SU-DHL-6 (cell line): ENCODE measurements around the gene PPIC.

ENCODE experiments used
- H2AFZ ChIP-seq: fragments of 200-600 bp; sonication (generic); 2 replicates; pipeline ENCODE4 v1.6.1; 2014; ENCODE audit warnings: low read depth, mild to moderate bottlenecking, moderate library complexity, mixed read lengths, antibody characterized with exemption, low read length; ENCODE audit not compliant: severe bottlenecking
- H3F3A ChIP-seq: fragments of 200-600 bp; shearing (Covaris generic); 2 replicates; pipeline ENCODE4 v1.6.0; 2016; ENCODE audit warnings: antibody characterized with exemption, mild to moderate bottlenecking; ENCODE audit not compliant: insufficient read depth
- H3K27ac ChIP-seq: fragments of 200-600 bp; sonication (generic); 2 replicates; pipeline ENCODE4 v1.5.1; 2016; ENCODE audit warnings: low read depth, mild to moderate bottlenecking, low read length, moderate library complexity, mixed read lengths
- H3K27me3 ChIP-seq: fragments of 200-600 bp; sonication (generic), shearing (Covaris generic); 2 replicates; pipeline ENCODE4 v1.6.0; 2014; ENCODE audit warnings: mild to moderate bottlenecking, low read length
- H3K36me3 ChIP-seq: fragments of 200-600 bp; sonication (generic); 2 replicates; pipeline ENCODE4 v1.6.1; 2014; ENCODE audit warnings: mild to moderate bottlenecking, low read length, mixed read lengths
- H3K4me2 ChIP-seq: fragments of 300-600, 200-600 bp; shearing (Covaris generic), sonication (generic); 2 replicates; pipeline ENCODE4 v1.6.0; 2014; ENCODE audit warnings: low read length, low read depth, mild to moderate bottlenecking; ENCODE audit not compliant: poor library complexity, severe bottlenecking
- H3K4me3 ChIP-seq: fragments of 200-600 bp; sonication (generic); 2 replicates; pipeline ENCODE4 v1.5.1; 2014; ENCODE audit warnings: antibody characterized with exemption, low read length, mild to moderate bottlenecking, mixed read lengths; ENCODE audit not compliant: insufficient read depth, poor library complexity, severe bottlenecking
- H3K79me2 ChIP-seq: fragments of 200-600 bp; sonication (generic); 2 replicates; pipeline ENCODE4 v1.6.1; 2014; ENCODE audit warnings: mild to moderate bottlenecking, low read length, moderate library complexity; ENCODE audit not compliant: insufficient read depth
- H3K9ac ChIP-seq: fragments of 200-600 bp; sonication (generic); 2 replicates; pipeline ENCODE4 v1.7.0; 2014; ENCODE audit warnings: mild to moderate bottlenecking, low read length
- H3K9me2 ChIP-seq: fragments of 200-600 bp; sonication (generic); replicated peaks from 2 replicates; pipeline ENCODE4 v1.6.1; 2014; ENCODE audit warnings: low read length; ENCODE audit not compliant: insufficient read depth
- H3K9me3 ChIP-seq: fragments of 200-600 bp; sonication (generic); 2 replicates; pipeline ENCODE4 v1.6.1; 2014; ENCODE audit warnings: low read length, mixed read lengths; ENCODE audit not compliant: insufficient read depth
- H4K20me1 ChIP-seq: fragments of 200-600 bp; sonication (generic); 2 replicates; pipeline ENCODE4 v1.6.1; 2014; ENCODE audit warnings: low read depth, mild to moderate bottlenecking, antibody characterized with exemption, low read length, moderate library complexity, mixed read lengths
- CTCF ChIP-seq: fragments of 200-600 bp; sonication (generic); IDR thresholded peaks from one replicate; pipeline ENCODE4 v1.5.1; 2017; ENCODE audit warnings: antibody characterized with exemption, mild to moderate bottlenecking, low read length, moderate library complexity; ENCODE audit not compliant: insufficient read depth, poor library complexity, severe bottlenecking
- EZH2phosphoT487 ChIP-seq: fragments of 200-600 bp; sonication (generic), shearing (Covaris generic); conservative IDR thresholded peaks from 2 replicates; pipeline ENCODE4 v1.6.1; 2018; ENCODE audit warnings: mild to moderate bottlenecking, antibody characterized with exemption, low read length, moderate library complexity, mixed read lengths

PPIC gene

GRCh38 chr5:122985954-122986721 lies 50.4 kb downstream of the PPIC start:
- H2AFZ ChIP-seq = peak overlapping the region; percentile 21
- no peaks in the 10 kb centered on the region for H3K27me3 ChIP-seq
- no peak overlapping the region for H3K27ac ChIP-seq
- H3K36me3 ChIP-seq = no peaks in the 10 kb centered on the region
- H3K9me2 ChIP-seq = no peaks in the 10 kb centered on the region
- H3F3A ChIP-seq = no peaks in the 10 kb centered on the region
- H3K79me2 ChIP-seq = no peaks in the 10 kb centered on the region
- H3K9ac ChIP-seq = peak overlapping the region; percentile 15; the same call in 1 of the 2 replicates
- H3K4me2 ChIP-seq = peak overlapping the region; percentile 40
- H3K9me3 ChIP-seq = no peaks in the 10 kb centered on the region
- H3K4me3 ChIP-seq = no peak overlapping the region
- TF ChIP-seq CTCF (no peak), EZH2phosphoT487 (no peak)
- no peaks in the 10 kb centered on the region for H4K20me1 ChIP-seq

- Histone ChIP-seq H3K4me2 (no peak overlapping the region), H3K9ac (no peak overlapping the region), H3K4me3 (no peak overlapping the region), H3K27me3 (no peaks in the 10 kb centered on the region), H2AFZ (peak overlapping the region; percentile 21), H3K79me2 (no peaks in the 10 kb centered on the region), H3K36me3 (no peaks in the 10 kb centered on the region), H3F3A (no peaks in the 10 kb centered on the region), H3K9me2 (no peaks in the 10 kb centered on the region), H3K27ac (no peak overlapping the region), H4K20me1 (no peaks in the 10 kb centered on the region), H3K9me3 (no peaks in the 10 kb centered on the region)
- TF ChIP-seq EZH2phosphoT487 = no peak
- TF ChIP-seq CTCF = no peak
These were observed 51.4 kb downstream of the PPIC start for GRCh38 chr5:122985006-122985700.

- Histone ChIP-seq H3K79me2 (no peaks in the 10 kb centered on the region), H3K4me2 (no peak overlapping the region), H3F3A (no peaks in the 10 kb centered on the region), H3K9ac (no peak overlapping the region), H3K9me3 (no peaks in the 10 kb centered on the region), H3K36me3 (no peaks in the 10 kb centered on the region), H2AFZ (no peak overlapping the region), H3K27me3 (no peaks in the 10 kb centered on the region), H3K9me2 (no peaks in the 10 kb centered on the region), H3K27ac (no peak overlapping the region), H3K4me3 (no peak overlapping the region), H4K20me1 (no peaks in the 10 kb centered on the region)
- TF ChIP-seq EZH2phosphoT487 (no peak), CTCF (no peak)
These were observed 52.1 kb downstream of the PPIC start for GRCh38 chr5:122984425-122984824.
